CD4-positive, alpha-beta T cell treated with Interleukin-15 for 1 hour (primary cell): ENCODE measurements around the gene HDAC4.
A peak's percentile ranks its signal among the peaks of the same experiment; 100 is the strongest.

Source experiments
- DNase-seq: peaks from one replicate; pipeline ENCODE4 v3.0.0-alpha.2; 2020

The HDAC4 gene

DNA sequence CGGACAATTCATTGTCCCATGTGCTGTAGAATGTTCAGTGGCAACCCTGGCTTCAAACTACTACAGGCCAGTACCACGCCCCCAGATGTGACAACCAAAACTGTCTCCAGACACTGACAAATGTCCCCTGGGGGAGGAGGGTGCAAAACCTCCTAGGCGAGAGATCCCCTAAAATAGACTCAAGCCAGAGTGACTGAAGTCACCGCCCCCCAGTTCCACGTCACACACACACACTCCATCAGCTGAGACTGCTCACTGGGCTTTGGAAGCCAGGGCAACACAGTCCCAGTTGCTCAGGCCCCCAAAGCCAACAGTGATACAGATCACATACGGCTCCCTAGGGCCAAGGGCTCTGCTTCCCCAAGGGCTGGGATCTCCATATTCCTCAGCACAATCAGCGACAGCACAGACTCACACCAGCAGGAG, 19.1 kb downstream of the HDAC4 start:
- peak; percentile 79 for DNase-seq

DNA sequence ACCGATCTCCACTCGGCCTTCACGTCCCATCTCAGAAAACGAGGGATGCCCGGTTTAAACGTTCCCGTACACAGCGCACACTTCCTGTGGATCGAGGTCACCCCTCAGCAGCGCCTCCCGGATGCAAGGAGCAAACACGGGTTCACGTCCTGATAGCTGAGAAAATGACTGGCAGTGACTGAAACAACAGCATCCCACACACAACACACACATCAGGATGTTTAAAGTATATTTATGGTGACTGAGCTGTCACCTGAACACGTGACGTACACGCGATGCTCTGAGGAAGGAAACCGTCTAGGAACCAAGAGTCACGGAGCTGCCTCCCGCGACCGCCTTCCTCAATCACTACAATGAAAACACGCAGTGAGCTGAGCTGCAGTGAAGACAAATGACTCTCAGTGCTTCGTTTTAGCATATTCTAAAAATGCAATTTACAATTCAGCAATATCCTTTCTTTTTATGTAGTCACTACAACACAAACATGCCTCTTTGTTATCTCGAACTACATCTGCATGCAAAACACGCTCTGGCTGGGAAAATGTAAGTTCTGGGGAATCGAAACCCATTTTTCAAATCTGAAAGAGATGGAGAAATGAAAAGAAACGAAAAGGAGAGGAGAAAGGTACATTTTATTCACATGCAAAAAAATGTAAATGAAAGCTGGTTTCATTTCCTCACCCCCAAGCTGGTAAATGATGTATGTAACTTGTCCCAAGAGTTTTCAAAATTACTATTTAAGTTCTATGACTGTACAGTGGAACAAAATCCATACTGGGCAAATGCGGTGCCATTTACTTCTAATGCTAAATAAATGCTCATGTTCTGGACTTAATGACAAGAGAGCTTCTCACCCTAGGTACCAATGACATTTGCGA, 19.8 kb downstream of the HDAC4 start:
- peak; percentile 81 for DNase-seq

DNA sequence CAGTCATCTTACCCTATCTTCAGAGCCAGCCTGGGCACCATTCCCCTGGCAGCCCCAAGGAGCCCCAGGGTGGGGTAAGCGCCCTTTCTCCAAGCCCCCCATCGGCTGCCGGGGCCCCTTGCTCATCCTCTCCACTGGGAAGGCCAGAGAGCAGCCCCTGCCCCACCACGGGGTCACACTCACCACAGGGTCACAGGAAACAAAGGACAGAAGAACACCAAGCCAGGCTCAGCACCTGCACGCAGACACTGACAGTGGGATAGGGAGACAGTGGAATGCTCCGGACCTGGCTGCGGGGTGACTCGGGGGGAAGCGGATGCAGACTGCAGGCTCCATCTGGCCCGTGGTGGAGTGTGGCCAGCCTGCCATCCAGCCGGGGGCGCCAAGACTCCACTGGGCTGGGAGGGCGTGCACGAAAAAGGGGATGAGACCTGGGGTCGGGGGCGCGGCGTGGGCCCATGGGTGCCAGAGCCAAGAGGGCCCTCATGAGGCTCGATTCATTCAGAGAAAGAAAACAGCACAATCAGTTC, 21.1 kb downstream of the HDAC4 start:
- no peak for DNase-seq

DNA sequence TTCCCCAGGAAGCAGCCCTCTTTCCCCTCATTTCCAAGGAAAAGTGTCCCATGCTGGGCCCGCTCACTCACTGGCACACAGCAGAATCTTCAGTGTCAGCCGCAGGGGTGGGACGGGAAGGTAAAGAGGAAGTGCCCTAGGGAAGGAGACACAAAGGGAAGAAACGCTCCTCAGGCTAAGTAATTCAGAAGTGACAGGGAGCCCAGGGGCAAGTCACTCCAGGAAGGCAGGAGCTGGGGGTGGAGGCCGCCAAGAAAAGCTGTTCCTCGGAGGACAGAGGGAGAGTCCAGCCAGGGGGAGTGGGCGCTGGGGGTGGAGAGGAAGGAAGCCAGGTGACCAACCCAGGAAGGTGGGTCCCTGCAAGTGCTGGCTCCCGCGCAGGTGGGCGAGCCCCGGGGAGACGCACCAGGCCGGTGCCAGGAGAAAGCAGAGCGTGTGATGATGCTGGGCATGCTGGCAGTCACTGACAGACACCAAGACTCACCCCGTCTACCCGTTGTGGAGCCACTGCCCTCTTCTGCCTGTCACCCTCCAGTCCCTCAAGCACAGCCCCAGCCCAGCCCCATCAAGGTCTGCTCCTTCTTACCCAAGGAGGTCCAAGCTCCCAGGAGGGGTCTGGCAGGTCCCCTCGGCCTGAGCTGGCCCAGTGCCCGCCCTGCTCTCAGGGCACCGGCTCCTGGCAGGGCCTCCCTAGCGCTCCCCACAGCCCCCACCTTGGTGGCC, 21.7 kb downstream of the HDAC4 start:
- DNase-seq, result no peak

DNA sequence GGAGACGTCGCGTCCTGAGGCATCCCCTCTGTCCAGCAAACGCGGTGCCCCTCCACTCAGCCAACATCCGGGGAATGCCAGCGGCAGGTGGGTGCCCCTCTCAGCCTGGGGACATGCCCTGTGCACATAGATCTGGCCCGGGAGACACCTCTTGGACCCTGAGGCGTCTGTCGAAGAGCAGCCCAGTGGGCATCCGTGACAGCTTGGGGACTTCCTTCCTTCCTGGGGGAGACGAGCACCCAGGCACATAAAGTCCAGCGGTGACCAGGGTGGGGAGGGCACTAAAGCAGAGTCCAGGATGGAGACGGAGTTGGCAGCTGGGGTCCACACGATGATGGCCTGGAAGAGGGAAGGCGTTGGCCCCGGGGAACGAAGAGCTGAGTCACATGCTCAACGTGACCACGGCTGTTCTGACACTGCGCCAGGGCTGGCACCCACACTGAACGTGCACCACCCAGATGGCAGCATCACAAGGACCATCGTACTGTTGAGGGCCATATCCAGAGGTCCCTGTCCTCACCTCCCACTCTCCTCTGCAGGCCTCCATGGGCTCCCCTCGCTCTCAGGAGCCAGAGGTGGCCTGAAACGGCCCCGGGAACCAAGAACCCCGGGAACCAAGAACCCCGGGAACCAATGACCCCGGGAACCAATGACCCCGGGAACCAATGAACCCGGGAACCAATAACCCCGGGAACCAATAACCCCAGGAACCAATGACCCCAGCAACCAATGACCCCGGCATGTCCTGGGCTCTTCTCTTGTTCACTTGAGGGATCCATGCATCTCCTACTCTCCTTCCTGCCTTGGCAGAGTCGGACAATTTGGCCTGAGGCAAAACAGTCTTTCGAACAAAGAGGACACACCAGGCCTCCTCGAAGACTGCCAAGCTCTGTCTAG, 22.6 kb downstream of the HDAC4 start:
- DNase-seq, result no peak

DNA sequence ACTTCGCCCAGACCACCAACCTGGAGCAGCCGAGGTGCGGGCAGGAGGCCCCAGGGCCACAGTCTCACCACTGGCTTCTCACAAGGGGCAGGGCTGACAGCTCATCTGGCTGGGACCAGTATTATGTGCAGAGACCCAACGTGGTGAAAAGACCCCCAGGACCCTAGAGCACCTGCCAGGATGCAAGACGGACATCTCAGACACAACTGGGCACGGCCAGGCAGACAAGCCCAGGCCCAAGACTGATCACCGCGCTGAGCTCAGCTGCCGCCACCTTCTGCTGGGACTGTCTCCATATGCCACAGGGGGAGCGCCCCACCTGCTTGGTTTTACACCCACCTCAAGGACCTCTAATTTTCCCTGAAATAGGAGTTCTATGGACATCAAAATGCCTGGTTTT, 23.2 kb downstream of the HDAC4 start:
- no peak for DNase-seq

DNA sequence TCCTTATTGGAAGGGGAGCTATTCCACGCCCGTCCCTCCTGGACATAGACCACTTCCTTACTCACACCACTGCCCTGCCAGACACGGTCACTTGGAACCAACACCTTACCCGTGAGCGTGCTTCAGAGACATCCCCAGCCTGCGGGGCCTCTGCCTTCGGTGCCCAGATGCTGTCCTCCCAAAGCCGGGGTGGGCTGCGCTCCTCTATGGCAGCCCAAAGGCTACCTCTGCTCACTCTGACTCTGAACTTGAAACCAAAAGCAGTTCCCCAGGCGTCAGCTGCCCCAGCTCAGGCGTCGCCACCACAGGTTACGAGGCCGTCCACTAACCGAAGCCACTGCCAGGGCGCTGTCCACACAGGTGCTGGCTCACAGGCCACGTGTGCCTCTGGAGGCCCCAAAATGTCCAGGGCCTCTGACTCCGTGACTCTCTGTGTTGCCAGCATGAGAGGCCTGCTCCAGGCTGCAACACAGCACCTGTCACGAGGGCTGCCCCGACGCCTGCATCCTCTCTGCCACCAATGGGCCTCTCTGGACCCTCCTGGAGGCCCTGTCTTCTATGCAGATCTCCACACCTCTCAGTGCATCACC, 23.8 kb downstream of the HDAC4 start:
- no peak for DNase-seq

DNA sequence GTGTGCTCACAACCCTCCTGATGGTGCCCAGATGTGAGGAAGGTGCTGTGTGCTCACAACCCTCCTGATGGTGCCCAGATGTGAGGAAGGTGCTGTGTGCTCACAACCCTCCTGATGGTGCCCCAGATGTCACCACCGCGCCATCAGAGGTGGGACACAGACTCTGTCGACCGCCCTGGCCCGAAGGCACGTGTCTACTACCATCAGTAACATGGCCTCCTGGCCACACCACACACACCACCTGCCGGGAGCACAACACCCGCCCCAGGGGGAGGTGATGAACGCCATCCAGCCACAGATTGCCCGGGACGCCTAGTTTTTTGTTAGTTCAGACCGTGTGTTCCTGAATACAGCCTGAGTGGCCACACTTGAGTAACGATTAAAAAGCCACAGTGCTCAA, 24.5 kb downstream of the HDAC4 start:
- no peak for DNase-seq

DNA sequence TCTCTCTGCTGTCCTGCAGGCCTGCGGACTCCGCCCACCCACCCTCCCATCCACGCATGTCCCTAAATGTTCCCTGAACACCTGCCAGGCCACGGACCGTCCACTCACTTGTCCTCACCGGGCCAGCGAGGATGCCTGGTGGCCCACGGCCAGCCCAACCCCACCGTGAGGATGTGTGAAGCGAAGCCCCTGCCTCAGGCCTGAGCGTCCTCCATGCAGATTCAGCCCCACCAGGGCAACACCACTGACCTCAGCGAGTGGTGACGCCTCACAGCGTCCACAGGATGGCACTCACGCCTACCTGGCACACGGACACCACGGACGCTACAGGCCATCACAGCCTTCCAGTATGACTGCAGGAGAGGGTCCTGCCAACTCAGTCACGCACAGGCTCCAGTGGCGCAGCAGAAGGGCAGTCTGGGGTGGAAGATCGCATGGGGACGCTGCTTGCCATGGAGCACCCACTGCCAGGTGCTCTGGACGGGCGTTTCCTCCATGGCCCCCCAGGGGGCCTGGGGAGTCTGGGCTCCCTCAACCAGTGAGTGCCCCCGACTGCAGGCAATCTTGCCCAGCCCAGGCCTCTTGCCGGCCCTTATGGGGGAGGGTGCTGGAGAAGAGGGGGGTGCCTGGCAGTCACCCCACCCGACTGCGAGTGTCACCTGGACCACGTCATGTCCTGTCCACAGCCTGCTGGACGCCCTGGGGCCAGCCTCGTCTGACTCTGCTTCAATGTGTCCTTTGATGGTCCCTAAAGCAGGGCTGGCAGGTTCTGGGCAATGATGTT, 25.4 kb downstream of the HDAC4 start:
- no peak for DNase-seq

DNA sequence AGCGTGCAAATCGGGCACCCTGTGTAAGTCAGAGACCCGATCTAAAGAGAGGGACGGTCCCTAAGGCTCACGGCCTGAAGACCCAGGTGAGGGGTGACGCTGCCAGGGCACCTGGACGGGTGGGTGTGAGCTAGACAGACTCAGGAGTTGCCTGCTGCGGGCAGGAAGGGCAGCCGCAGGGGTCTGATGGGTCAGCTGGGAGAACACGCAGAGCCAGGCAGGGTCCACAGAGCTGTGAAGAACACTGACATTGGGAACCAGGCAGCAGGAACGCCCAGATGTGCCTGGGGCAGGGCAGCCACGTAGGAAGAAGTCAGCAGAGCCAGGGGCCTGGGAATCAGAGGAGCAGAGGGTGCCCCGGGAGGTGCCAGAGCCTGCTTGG, 25.9 kb downstream of the HDAC4 start:
- no peak for DNase-seq

DNA sequence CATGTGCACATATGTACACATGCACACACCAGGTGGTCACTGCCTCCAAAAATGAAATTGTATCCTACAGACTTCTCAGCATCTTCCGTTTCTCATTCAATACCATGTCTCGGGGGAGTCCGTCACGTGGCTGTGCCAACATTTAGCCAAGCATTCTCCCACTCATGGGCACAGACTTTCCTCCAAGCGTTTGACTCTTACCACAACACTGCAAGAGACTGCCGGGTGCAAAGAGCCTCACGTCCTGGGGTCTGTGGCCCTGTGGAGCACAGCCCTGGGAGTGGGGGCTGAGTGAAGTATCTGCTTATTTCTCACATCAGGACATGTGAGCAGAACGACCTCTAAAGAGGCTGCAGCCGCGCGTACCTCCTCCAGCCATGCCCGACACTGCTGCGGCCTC, 28.0 kb downstream of the HDAC4 start:
- DNase-seq, result no peak

DNA sequence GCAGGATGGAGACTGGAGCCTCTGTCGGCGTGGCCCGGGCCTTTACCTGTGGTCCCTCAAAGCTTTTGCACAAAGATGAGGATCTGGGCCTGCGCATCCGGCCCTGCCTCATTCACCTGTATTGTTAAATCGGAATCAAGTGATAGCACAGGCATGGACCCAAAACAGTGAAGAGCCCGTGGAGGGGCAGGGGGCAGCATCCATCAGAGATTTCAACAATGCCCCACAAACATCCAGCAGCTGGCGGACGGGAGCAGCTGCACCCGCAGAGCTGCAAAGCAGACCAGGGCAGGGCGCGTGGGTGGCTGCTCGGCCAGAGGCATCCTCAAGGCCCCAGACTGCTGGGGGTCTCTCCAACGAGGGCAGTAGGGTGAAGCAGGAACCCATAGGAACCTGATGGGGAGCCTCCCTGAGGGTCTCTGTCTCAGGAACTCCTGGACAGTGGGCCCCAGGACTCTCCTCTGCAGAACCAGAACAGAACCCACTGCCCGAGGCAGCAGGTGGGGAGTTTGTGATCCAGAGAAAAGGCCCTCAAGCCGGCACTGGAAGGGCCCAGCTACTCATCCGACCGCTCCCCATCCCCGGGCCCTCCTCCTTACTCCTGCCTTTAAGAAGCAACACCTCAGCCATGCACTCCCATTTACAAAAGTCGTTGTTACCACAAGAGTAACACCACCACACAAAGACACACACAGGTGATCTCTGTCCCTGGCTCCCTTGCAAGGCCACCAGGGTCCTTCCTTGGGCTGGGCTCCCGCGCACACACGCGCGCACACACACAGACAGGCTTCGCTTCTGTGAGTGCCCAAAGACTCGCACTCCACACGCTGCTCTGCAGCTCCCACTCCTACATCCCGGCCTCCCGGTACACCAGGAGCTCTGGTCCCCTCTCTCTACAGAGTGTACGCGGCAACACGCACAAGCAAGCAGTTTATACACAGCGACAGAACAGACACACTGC, 28.8 kb downstream of the HDAC4 start:
- DNase-seq, result no peak

DNA sequence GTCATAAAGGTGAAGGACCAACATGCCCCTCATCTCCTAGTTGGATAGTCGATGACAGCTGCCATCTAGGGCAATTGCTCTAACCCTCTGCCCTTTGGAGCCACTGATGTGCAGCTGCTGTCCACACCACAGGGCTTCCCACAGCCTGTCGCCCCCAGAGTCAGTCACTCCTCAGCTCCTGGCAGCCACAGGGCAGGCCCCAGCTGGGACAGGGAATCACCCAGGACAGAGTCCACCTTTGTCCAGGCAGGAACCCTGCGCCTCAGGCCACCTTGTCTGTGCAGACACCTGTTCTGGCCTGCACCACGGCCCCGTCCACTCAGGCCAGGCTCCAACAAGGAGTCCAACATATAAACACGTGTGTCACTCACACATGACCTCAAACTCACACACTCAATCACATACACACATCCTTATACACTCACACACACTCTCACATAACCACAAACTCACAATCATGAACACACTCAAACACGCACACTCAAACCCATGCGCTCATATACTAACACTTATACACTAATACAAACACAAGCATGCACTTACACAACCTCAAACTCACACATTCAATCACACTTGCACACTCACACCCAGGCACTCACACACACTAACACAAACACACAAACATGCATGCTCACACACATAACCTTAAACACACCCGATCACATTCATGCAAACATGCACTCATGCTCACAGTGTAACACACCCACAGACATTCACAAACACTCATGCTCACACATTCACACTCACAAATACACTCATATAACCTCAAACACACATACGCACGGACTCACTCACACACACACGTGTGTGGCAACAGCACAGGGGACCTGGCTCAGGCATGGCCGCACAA, 29.7 kb downstream of the HDAC4 start:
- DNase-seq, result no peak

DNA sequence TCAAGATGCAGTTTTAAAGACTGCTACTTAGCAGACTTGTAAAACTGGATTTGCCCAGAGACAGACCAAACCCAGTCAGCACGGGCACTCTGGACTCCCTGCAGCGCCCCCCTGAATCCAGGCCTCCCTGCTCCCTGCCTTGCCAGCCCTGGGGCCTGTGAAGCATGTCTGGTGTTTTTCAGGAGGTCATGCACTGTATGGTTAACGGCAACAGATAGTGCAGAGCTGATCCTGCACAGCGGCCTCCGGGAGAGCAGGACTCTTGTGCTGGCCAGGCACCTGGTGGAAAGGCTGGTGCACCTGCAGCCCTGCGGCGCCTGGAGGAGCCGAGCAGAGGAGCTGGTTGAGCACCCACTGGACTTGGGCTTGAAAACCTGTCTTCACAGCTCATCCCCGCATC, 30.4 kb downstream of the HDAC4 start:
- no peak for DNase-seq

DNA sequence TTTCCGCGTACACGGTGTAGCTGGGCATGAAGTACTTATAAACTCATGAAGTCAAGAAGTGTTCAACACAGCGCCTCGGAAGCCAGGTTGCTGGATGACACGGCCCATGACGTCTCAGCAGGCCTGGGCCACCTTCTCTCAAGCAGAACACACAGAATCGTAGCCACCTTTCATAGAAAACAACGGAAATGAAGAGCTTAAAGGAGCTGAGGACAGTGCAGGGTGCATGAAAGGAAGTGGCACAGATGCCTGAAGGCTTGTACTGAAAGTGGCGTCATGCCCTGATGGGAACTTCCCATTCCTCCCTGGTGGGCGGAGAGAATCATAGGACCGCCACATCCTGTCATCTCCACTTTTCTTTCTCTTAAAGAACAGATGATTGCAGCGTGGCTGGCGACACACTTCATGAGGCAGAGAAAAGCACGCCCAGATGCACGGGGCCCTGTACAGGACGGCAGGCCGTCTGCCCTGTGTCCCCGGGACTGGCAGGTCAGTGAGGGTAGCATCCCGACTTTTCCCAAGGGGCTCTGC, 31.1 kb downstream of the HDAC4 start:
- DNase-seq, result peak; percentile 89

DNA sequence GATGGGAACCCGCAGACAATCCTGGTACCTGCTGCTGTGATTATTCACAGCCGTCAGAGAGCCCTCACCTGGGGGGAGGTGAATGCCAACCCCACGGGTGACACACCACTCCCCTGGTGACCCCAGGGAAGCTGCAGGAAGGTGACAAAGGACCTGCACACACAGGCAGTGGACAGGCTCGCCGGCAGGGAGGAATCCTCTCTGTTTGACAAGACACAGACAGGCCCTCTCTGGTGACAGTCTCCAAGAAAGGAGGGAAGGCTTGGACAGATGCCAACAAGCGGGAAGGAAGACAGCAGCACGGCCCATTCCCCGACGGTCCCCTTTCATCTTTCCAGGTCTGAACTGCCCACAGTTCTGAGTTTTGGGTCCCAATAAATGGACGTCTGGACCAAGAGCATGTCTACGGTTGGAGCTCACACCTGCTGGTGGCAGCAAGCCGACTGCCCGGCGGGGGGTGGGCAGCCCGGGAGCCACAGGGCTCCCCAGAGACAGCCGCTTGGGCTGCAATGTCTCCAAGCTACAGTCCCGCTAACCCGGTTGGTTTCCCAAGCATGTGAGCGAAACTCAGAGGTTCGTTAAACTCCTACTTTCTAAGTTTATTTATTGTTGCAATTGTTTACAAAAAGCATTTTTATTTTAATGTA, 31.8 kb downstream of the HDAC4 start:
- DNase-seq, result no peak

DNA sequence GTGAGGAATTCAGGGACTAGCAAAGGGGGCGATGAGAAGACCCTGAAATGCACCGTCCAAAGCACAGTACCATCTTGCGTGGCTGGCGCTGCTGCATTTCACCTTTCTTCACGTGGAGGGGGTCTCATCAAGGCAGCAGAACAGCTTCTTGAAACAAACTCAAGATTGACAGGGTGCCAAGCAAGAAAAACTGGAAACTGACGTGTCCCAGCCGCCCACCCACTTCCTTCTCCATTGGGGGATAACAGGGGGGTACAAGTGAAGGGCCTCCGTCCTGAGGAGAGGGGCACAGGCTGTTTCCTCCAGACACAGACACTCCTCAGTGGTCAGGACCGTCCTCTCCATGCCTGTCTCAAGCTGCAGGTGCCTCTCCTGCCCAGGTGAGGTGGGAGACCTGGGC, 32.5 kb downstream of the HDAC4 start:
- no peak for DNase-seq

DNA sequence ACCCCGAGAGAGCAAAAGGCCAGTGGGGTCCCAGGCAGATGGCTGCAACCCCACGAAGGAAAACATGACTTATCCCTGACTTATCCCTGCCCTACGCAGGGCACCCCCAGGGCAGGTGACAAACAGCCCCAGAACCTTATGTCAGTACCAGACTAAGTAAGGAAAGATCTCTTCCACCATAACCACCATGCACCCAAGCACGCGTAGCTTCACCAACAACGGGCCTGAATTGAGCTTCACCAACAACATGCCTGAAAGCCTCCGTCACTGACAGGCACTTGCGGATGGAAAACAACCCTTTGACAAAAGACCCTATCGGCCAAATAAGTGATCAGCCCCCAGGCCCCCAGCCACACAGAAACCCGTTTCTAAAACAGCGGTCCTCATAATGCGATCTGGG, 34.1 kb downstream of the HDAC4 start:
- no peak for DNase-seq
